Skeletal muscle cell (primary cell): ENCODE data around the gene DENR.
A peak's percentile ranks its signal among the peaks of the same experiment; 100 is the strongest.
"Not testable (repeated sequence)": the region's sequence is repeated elsewhere in the genome, so short reads cannot be mapped to it uniquely, and the experiment has no call there.

Source experiments
- DNase-seq: peaks from one replicate; pipeline ENCODE4 v3.0.0-alpha.2; 2010; ENCODE audit warnings: low read depth
- H3K4me3 ChIP-seq: 2 replicates; pipeline ENCODE4 v1.5.1; 2011; ENCODE audit warnings: low read depth, mild to moderate bottlenecking, control low read depth, low read length, moderate library complexity

Gene DENR

GRCh38 chr12:122752464-122753318, at the start of gene DENR:
TSS of gene DENR (plus strand) at chr12:122752824. CDS start at chr12:122753702, 878 bp downstream.
- DNase-seq, result peak; percentile 87
- H3K4me3 ChIP-seq, result peak within 1 kb of the TSS; percentile 95

- H3K4me3 ChIP-seq, DNase-seq: not testable (repeated sequence)
These were observed 49.6 kb upstream of the DENR start, which contains the start of gene HCAR2 for GRCh38 chr12:122702890-122703611. TSS of gene HCAR2 (minus strand) at chr12:122703357. CDS start at chr12:122703283, 74 bp downstream.

GRCh38 chr12:122703841-122704240, 48.8 kb upstream of the DENR start:
- H3K4me3 ChIP-seq, DNase-seq: not testable (repeated sequence)

GRCh38 chr12:122709287-122709686, 43.3 kb upstream of the DENR start:
- DNase-seq, H3K4me3 ChIP-seq: not testable (repeated sequence)

GRCh38 chr12:122710341-122710740, 42.3 kb upstream of the DENR start:
- not testable (repeated sequence) for DNase-seq, H3K4me3 ChIP-seq

GRCh38 chr12:122711266-122711665, 41.4 kb upstream of the DENR start:
- not testable (repeated sequence) for H3K4me3 ChIP-seq, DNase-seq

GRCh38 chr12:122713491-122714188, 39.0 kb upstream of the DENR start:
- DNase-seq, H3K4me3 ChIP-seq: not testable (repeated sequence)

- peak; percentile 8 for DNase-seq
- not testable (repeated sequence) for H3K4me3 ChIP-seq
These were observed 37.4 kb upstream of the DENR start for GRCh38 chr12:122715211-122715610.

GRCh38 chr12:122716658-122717057, 36.0 kb upstream of the DENR start, which contains the start of gene HCAR3:
TSS of gene HCAR3 (minus strand) at chr12:122716811. CDS start at chr12:122716737, 74 bp downstream.
- not testable (repeated sequence) for DNase-seq, H3K4me3 ChIP-seq

- H3K4me3 ChIP-seq, result no peak overlapping the region
- DNase-seq, result no peak
These were observed 31.5 kb upstream of the DENR start for GRCh38 chr12:122721057-122721545.

GRCh38 chr12:122722387-122722786, 30.2 kb upstream of the DENR start:
- DNase-seq, result no peak

GRCh38 chr12:122724641-122725243, 27.9 kb upstream of the DENR start:
- H3K4me3 ChIP-seq, result no peak overlapping the region

More at GRCh38 chr12:122722387-122722786, 30.2 kb upstream of the DENR start:
- no peak overlapping the region for H3K4me3 ChIP-seq

GRCh38 chr12:122725452-122726079, 27.1 kb upstream of the DENR start:
- H3K4me3 ChIP-seq, result no peak overlapping the region
- no peak for DNase-seq

More at GRCh38 chr12:122724641-122725243, 27.9 kb upstream of the DENR start:
- no peak for DNase-seq

GRCh38 chr12:122726080-122726558, 26.5 kb upstream of the DENR start:
- DNase-seq, result no peak
- no peak overlapping the region for H3K4me3 ChIP-seq

- DNase-seq, result no peak
- no peak overlapping the region for H3K4me3 ChIP-seq
These were observed 22.9 kb upstream of the DENR start for GRCh38 chr12:122729583-122730214.

GRCh38 chr12:122730215-122731014, 22.2 kb upstream of the DENR start, which contains the start of gene HCAR1:
TSS of gene HCAR1 (minus strand) at chr12:122730844. CDS start at chr12:122730339, 505 bp downstream.
- no peak for DNase-seq
- no peak within 1 kb of the TSS for H3K4me3 ChIP-seq

- DNase-seq, result no peak
- no peak overlapping the region for H3K4me3 ChIP-seq
These were observed 20.5 kb upstream of the DENR start for GRCh38 chr12:122732170-122732569.
